GM18870 (cell line): Measurements from ENCODE around the gene LRRC45.
"Not testable (repeated sequence)": the region's sequence is repeated elsewhere in the genome, so short reads cannot be mapped to it uniquely, and the experiment has no call there.

Experiments
- ATAC-seq: cut with Tn5 transposase; IDR thresholded peaks from one replicate; pipeline ENCODE4 v1.9.1; 2021; ENCODE audit warnings: moderate library complexity; ENCODE audit not compliant: unreplicated experiment

The LRRC45 gene

DNA sequence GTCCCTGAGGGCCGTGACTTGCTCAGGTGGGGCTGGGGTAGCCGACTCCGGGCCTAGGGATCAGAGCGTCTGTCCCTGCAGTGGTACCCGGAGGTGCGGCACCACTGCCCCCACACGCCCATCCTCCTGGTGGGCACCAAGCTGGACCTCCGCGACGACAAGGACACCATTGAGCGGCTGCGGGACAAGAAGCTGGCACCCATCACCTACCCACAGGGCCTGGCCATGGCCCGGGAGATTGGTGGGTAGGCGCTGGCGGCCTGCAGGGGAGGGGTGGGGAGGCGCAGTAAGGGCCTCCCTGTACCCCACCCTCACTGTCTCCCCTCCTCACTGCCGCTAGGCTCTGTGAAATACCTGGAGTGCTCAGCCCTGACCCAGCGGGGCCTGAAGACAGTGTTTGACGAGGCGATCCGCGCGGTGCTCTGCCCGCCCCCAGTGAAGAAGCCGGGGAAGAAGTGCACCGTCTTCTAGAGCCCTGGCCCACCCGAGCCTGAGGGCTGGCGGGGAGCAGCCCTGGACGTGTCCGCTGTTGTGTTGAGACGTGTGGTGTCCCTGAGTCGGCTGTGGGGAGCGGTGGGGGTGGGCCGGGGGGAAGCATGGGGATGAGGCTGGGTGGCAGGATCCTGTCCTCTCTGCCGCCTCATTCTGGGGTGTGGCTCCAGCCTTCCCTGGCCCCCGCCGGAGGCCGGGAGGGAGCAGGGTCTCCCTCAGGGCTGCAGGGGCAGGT is 10.4 kb downstream of the LRRC45 start:
- no peak for ATAC-seq

DNA sequence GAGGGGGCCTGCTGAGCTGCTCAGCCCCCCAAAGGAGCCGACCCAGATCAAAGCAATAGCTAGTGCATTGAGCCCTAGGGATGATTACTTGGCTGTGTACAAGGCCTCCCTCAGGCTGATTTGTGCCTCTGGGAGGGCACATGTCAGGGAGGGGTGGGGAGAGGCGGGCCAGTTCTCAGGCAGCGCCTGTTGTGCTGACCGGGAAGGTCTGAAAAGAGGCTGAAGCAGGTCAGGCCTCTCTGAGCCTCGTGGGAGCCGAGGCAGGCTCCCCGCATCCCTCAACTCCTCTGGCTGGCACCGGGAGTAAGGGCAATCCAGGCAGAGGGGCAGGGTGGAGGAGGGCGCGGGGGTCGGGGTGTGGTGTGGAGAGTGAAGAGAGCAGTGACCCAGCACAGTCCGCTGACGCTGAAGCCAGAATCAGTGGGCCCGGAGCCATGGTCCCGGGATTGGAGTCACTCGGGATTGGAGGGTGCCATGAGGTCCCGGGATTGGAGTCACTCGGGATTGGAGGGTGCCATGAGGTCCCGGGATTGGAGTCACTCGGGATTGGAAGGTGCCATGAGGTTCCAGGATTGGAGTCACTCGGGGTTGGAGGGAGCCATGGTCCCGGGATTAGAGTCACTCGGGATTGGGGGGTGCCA is 11.4 kb downstream of the LRRC45 start:
- no peak for ATAC-seq

DNA sequence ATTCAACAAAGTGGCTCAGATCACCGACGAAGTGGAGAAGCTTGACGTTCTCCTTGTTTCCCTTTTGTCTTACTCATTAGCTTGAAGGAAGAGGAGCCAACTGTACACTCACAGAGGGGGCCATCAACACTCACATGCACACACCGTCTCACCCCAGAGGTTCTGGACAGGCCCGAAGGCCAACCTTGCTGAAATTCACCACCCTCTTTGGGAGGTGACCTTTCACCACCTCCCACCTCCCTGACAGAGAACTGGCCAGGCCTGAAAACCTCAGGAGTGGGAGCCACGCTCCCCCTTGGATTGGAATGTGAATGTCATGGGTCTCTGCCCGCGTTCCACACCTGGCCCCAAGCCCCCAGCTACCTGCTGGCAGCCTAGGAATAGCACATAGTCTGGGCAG is 12.4 kb downstream of the LRRC45 start:
- no peak for ATAC-seq

DNA sequence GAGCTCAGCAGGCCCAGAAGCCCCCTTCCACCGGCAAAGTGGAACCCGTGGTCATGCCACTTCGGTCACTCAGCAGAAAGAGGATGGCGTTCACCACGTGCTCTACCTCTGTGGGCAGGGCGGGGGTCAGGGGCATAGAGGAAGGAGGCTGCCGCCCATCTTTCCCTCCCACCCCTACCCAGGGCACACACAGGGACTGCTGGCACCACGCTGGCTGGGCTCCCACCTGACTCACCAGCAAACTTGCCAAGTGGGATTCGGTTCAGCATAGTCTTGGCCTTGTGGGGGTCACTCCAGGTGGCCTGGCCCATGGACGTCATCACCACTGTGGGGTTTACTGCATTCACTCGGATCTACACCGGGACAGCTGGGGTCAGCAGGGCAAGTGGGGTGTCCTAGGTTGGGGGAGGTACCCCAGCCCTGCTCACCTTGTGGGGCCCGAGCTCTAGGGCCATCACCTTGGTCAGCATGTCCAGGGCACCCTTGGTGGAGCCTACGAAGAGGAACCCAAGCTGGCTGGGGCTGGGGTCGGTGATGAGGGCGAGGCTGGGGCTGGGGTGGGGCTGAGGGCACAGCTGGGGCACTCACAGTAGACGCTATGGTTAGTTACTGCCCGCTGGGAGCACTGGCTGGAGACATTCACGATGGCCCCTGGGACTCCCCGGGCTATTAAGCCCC is 13.0 kb downstream of the LRRC45 start:
- no peak for ATAC-seq

DNA sequence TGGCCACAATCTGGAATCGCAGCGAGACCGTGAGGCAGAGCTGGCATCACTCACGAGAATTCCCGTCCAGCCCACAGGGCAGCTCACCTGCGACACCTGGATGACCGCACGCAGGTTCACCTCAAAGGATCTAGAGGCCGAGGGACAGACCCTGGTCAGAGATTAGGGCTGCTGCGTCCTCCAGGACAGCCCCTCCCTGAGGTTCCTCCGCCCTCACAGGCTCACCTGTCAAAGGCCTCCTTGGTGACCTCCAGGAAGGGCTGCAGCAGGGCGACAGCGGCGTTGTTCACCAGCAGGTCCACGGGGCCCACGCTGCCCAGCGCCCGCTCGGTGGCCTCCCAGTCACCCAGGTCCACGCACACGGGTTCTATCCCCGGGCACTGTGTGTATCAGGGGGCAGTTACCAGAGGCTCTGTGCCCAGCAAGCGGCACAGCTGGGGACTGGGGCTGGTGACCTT is 13.6 kb downstream of the LRRC45 start:
- ATAC-seq, result peak; percentile 13

DNA sequence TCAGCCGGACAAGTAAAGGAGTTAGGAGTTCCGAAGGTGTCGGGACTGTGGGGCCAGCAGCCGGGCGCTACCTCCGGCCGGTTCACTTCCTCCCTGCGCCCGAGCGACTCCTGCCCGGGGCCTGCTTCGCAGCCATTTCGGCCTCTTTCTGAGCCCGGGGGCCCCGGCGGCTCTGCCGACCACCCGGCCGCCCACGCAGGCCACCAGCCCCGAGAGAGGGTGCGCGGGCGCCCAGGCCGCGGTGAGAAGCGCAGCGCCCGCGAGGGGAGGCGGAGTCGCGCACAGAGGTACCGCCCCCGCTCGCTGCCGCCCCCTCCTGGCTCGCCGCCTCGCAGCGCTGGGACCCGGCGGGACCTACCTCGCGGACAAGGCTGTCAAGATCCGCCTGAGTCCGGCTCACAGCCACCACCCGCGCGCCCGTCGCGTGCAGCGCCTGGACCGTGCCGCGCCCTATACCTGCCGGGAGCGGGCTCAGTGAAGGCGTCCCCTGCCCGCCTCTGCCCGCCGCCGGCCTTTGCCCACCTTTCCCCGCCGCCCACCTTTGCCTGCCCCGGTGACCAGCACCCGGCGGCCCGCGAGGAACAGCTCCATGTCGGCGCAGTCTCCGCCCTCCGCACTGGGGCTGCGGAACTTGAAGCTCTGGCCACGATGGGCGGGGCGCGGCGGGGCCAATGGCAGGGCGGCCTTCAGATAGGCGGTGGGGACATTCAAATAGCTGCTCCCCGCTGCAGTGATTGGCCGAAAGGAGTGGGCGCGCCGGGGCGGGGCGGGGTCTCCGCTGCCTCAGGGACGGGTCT is 14.2 kb downstream of the LRRC45 start, which contains the start of gene DCXR:
DCXR (minus strand) TSS at position 606 of the 797 bp plus-strand sequence; CDS start at position 591, 15 bp downstream.
- ATAC-seq, result peak; percentile 81

DNA sequence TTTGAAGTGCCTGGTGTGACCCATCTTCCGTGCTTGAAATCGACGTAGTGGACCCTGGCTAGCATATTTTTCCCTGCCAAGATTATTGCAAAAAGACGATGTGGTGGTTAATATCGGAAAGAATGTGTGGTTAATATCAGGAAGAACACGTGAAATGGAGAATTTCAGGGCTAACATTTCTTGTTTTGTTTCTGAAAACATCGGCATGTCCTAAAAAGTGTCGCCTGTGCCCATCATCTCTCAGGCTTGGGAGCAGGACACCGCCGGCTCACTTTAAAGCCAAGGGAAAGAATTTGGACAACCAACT is 14.7 kb downstream of the LRRC45 start:
- no peak for ATAC-seq

DNA sequence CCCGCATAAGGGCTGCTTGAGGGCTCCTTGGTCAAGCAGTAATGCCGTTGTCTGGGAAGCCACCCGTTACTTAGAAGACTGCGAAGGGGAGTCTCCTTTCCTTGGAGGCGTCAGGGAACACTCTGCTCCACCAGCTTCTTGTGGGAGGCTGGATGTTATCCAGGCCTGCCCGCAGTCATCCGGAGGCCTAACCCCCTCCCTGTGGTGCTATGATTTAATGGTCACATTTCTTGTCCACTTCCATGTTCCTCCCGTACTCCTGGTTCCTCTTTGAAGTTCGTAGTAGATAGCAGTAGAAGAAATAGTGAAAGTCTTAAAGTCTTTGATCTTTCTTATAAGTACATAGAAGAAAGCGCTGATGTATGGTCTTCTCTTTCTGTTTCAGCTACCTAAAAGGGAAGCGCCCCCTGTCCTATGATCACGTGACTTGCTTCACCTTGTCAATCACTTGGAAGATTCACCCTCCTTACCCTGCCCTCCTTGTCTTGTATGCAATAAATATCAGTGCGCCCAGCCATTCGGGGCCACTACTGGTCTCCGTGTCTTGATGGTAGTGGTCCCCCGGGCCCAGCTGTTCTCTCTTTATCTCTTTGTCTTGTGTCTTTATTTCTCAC is 15.8 kb downstream of the LRRC45 start:
- not testable (repeated sequence) for ATAC-seq

DNA sequence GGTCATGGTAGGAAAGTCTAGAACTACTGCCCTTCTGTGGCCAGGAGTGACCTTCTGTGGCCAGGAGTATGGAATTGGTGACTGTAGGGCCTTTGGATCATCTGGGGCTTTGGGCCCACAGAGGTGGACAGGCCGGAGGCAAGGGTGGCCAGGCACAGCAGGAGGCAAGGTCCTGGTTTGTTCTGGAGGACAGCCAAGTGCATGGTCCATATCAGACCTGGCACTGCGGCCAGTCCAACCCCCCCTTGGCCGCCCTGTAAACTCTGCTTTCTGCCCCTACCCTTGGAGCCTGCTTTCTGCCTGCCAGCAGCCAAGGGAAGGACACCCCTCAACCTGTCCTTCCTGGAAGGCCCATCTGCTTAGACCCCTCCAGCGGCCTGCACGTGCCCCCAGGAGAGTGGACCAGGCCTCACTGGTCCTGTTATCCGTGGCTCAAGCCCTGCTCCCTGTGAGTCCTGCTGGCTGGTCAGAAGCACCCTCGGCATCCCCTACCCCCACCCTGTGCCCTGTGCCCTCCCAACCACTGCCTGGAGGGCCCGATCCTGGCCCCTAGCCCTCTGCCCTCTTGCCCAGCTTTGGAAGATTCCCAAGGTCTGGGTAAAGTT is 16.7 kb downstream of the LRRC45 start:
- ATAC-seq, result no peak

GRCh38 chr17:82041144-82041814 is 18.2 kb downstream of the LRRC45 start:
- ATAC-seq, result no peak

- no peak for ATAC-seq
Observed at GRCh38 chr17:82042649-82043048, 19.5 kb downstream of the LRRC45 start.

DNA sequence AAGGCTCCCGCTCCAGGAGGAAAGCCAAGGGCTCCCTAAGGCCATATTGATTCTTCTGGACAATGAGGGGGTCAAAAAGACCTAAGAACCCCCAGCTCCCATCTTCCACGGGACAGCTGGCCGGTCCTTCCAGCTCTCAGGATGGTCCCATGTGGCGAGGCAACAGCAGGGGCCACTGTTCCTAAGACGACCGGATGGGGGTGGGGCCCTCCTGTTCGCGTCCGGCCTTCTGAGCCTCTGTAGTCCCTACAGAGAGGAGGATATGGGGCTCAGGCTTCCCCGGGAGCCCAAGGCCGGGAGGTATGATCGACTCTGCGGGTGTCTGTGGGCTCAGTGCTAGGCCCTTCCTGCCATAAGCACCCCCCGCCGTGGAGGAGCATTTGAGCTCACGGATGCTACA is 20.4 kb downstream of the LRRC45 start:
- no peak for ATAC-seq

DNA sequence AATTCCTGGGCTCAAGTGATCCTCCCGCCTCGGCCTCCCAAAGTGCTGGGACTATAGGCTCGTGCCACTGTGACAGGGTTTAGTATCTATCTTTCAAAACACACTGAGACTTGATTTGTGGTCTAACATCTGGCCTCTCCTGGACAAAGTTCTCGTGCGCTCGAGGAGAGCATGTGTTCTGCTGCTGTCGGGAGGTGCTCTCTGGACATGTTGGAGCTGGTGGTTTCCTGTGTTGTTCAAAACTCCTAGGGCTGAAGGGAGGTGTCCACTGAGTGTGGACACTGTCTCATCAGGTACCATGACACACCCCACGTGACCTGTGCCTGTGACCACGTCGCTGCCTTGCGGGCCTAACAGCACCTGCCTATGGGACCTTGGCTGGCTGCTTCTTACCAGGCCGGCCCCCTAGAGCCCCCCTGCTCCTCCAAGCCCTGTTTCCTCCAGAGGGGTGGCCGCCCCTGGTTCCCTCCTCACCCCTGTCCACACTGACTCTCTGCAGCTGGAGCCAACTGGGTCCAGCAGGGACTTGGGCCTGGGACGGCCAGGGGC is 22.9 kb downstream of the LRRC45 start:
- ATAC-seq, result no peak

DNA sequence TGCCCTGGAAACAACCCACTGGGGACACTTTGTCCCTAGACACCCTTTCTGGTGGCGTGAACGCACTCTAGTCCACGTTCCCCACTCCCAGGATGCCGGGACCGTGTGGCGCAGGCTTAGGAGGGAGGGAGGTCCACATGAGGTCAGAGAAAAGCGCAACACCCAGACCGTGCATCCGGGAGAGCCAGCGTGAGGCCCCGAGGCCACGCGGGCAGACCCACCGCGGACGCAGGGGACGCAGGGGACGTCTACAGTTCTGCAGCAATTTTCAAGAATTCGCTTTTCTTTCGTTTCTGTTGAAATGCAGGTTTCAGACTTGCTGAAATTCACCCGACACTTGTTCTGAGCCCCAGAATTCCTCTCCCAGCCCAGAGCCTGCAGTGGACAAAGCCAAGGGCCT is 23.8 kb downstream of the LRRC45 start:
- ATAC-seq, result no peak

DNA sequence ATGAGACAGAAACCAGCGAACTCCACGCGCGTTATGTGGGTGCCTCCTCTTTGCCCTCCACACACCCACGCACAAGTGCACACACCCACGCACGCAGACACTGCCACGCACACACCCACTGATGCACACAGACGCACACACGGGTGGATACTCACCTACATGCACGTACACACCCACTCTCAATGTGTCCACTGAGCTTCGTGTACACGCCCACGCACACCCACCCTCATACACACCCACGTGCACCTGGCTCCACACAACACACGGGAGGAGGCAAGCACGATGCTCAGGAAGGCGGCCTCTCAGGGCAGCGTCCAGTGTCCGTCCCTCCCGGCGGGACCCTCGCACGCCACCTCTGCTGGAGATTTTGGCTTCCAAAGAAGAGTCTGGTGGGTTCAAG is 24.3 kb downstream of the LRRC45 start:
- ATAC-seq, result no peak

- no peak for ATAC-seq
Observed at GRCh38 chr17:82047914-82048570, 24.9 kb downstream of the LRRC45 start.

GRCh38 chr17:82048571-82048971 is 25.5 kb downstream of the LRRC45 start:
- ATAC-seq, result no peak

- no peak for ATAC-seq
Observed at GRCh38 chr17:82049106-82049505, 26.0 kb downstream of the LRRC45 start.

DNA sequence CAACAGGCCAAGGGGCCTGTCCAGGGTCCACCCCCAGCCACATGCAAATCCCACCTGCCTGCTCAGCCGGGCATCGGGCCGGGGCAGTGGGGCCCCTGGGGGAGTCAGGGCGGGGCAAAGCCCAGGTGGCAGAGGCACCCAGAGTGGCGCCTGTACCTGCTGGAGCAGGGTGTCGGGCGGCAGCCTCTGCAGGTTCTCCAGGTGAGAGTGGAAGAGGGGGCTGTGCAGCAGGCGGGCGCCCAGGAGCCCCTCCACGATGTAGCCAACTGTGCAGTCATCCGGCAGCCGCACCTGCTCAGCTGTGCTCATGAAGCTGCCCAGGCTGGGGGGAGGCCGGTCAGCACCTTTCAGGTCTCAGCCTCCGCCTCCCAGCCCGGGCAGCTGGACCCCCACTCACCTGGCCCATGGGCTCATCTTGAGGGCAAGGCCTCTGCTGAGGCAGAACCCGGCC is 26.4 kb downstream of the LRRC45 start:
- ATAC-seq, result no peak
